Right atrium auricular region (tissue), 2 donors: ENCODE measurements around the gene COG1. TPM values are rescaled to one million over a fixed set of nuclear protein-coding genes. Genes with fewer than 3 reads are reported as not detected.

Experiments
- DNase-seq: peaks from one replicate; pipeline ENCODE4 v3.0.0-alpha.2; 2019; ENCODE audit warnings: low spot score
- H3K27ac ChIP-seq, 2 donors: fragments of 200-600 bp; sonication (generic); 1 replicate in 1 of 2; 2 replicates in 1 of 2; pipeline ENCODE4 v1.5.1; 2016 to 2019
- H3K27me3 ChIP-seq, 2 donors: fragments of 200-600 bp; sonication (generic); one replicate each; pipeline versions ENCODE4 v1.5.1 to v1.6.0; 2017 to 2019
- H3K36me3 ChIP-seq: fragments of 200-600 bp; sonication (generic); one replicate; pipeline ENCODE4 v1.5.1; 2016
- H3K4me1 ChIP-seq, 2 donors: fragments of 200-600 bp; sonication (generic); one replicate each; pipeline versions ENCODE4 v1.5.1 to v1.6.0; 2017 to 2019
- H3K4me3 ChIP-seq, 2 donors: fragments of 200-600 bp; sonication (generic); 1 replicate in 1 of 2; 2 replicates in 1 of 2; pipeline ENCODE4 v1.5.1; 2017 to 2019; ENCODE audit warnings: mild to moderate bottlenecking in 1 of 2, moderate library complexity in 1 of 2
- H3K9me3 ChIP-seq, 2 donors: fragments of 200-600 bp; sonication (generic); one replicate each; pipeline ENCODE4 v1.5.1; 2019
- total RNA-seq, 2 donors: library from RNA; depleted of rRNA; stranded (reverse); fragments of >200 nt; gene quantifications; one replicate each; pipeline ENCODE4 v1.1.0, GENCODE V29; 2016
- TF ChIP-seq, protein P1 (sequence below), 2 donors: fragments of 200-600 bp; sonication (generic); IDR thresholded peaks; one replicate each; pipeline ENCODE4 v1.5.1; 2019; ENCODE audit warnings: antibody characterized with exemption in 2 of 2

COG1 gene
- total RNA-seq, 2 donors from 2014 or later, result 17.3 to 21.3 TPM

DNA sequence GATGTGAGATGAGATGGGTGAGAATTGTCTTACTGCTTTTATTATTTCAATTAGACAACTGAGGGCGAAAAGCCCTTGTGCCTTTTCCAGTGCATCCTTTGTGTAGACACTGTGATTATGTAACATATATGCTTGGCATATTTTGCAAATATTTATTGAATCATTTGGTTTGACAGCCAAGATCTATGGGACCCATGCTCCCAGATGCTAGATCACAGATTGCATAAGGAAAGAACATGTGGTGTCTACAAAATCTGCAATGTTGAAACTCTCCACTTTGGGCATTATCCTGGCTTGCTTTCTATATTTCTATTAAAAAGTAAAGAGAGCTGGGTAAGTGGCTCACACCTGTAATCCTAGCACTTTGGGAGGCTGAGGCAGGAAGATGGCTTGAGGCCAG is 4.8 kb upstream of the COG1 start:
- Histone ChIP-seq H3K27me3 (no peaks in the 10 kb centered on the region), H3K9me3 (no peaks in the 10 kb centered on the region), H3K27ac (no peak overlapping the region), H3K4me1 (peaks cover 0 to 12% of the 10 kb centered on the region in 2 donors), H3K4me3 (no peak overlapping the region), H3K36me3 (no peaks in the 10 kb centered on the region)
- TF ChIP-seq, protein P1, sequence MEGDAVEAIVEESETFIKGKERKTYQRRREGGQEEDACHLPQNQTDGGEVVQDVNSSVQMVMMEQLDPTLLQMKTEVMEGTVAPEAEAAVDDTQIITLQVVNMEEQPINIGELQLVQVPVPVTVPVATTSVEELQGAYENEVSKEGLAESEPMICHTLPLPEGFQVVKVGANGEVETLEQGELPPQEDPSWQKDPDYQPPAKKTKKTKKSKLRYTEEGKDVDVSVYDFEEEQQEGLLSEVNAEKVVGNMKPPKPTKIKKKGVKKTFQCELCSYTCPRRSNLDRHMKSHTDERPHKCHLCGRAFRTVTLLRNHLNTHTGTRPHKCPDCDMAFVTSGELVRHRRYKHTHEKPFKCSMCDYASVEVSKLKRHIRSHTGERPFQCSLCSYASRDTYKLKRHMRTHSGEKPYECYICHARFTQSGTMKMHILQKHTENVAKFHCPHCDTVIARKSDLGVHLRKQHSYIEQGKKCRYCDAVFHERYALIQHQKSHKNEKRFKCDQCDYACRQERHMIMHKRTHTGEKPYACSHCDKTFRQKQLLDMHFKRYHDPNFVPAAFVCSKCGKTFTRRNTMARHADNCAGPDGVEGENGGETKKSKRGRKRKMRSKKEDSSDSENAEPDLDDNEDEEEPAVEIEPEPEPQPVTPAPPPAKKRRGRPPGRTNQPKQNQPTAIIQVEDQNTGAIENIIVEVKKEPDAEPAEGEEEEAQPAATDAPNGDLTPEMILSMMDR (IDR thresholded peaks at IDR 0.05), result no peak
- no peak for DNase-seq

GRCh38 chr17:73189417-73190099 is 3.3 kb upstream of the COG1 start:
- TF ChIP-seq, protein P1 (IDR thresholded peaks at IDR 0.05), result peak in 1 of 2 donors; percentile 61
- H3K4me1 ChIP-seq, result peaks cover 0 to 18% of the 10 kb centered on the region in 2 donors

DNA sequence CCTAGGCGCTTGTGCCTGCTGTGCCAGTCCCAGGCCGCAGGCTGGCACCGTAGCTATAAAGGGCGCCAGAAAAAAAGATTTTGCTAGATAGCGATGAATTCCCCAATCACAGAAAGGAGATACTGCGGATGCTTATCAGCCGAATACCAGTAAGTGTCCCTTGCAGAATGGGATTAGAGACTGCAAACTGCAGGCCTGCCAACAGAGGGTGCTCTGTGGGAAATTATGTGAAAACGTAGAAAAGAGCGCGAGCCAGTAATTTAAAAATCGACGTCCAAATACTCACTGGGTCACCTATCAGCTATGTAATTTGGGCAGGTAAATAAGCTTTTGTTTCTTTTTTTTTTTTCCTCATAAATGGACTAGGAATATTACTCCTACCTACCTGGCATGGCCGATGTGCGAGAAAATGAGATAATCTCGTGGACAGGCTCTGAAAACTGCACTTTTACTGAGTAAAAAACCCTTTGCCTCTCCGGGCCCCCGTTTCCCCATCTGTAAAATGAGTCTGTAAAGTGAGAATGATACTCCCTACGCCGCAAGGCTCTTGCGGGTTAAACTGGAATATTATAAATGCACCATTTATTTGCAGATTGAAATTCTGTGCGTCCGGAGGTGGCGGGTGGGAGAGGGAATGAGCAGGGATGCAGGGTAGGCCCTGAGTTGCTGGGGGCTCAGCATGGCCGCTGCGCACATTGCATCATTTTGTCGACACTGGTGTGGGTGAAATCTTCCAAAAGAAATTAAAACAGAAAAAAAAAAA is 1.2 kb upstream of the COG1 start:
- peak overlapping the region; percentile 91 to 96 for H3K4me3 ChIP-seq
- no peaks in the 10 kb centered on the region for H3K9me3 ChIP-seq
- peak overlapping the region; percentile 82 to 94 for H3K27ac ChIP-seq
- peaks cover 0 to 18% of the 10 kb centered on the region in 2 donors for H3K4me1 ChIP-seq
- H3K27me3 ChIP-seq, result no peaks in the 10 kb centered on the region
- TF ChIP-seq, protein P1 (IDR thresholded peaks at IDR 0.05), result peak; percentile 83 to 87
- peaks cover 3% of the 10 kb centered on the region for H3K36me3 ChIP-seq
- DNase-seq, result peak; percentile 80

More at GRCh38 chr17:73189417-73190099, 3.3 kb upstream of the COG1 start:
- Histone ChIP-seq H3K27me3 (no peaks in the 10 kb centered on the region), H3K9me3 (no peaks in the 10 kb centered on the region), H3K36me3 (no peaks in the 10 kb centered on the region), H3K4me3 (no peak overlapping the region), H3K27ac (no peak overlapping the region)
- no peak for DNase-seq

- TF ChIP-seq, protein P1 (IDR thresholded peaks at IDR 0.05), result no peak
Measured at GRCh38 chr17:73192206-73192893, 505 bp upstream of the COG1 start.

GRCh38 chr17:73194514-73195222 is 1.8 kb downstream of the COG1 start:
- Histone ChIP-seq H3K9me3 (no peaks in the 10 kb centered on the region), H3K36me3 (peaks cover 34% of the 10 kb centered on the region), H3K4me3 (no peak overlapping the region), H3K4me1 (peaks cover 0 to 18% of the 10 kb centered on the region in 2 donors), H3K27ac (no peak overlapping the region), H3K27me3 (no peaks in the 10 kb centered on the region)
- no peak for DNase-seq
- TF ChIP-seq, protein P1 (IDR thresholded peaks at IDR 0.05), result no peak

More at GRCh38 chr17:73192206-73192893, 505 bp upstream of the COG1 start:
- peak; percentile 63 for DNase-seq
- H3K27ac ChIP-seq, result peak overlapping the region; percentile 82 to 94
- no peaks in the 10 kb centered on the region for H3K27me3 ChIP-seq
- peaks cover 0 to 18% of the 10 kb centered on the region in 2 donors for H3K4me1 ChIP-seq
- peak overlapping the region; percentile 91 to 96 for H3K4me3 ChIP-seq
- no peaks in the 10 kb centered on the region for H3K9me3 ChIP-seq
- peaks cover 11% of the 10 kb centered on the region for H3K36me3 ChIP-seq
